GM21447 (cell line): ENCODE results near the gene AS3MT.
"Not testable (repeated sequence)": the region's sequence is repeated elsewhere in the genome, so short reads cannot be mapped to it uniquely, and the experiment has no call there.

Experiments used
- ATAC-seq: cut with Tn5 transposase; IDR thresholded peaks from one replicate; pipeline ENCODE4 v1.9.1; 2021; ENCODE audit not compliant: unreplicated experiment

AS3MT gene

DNA sequence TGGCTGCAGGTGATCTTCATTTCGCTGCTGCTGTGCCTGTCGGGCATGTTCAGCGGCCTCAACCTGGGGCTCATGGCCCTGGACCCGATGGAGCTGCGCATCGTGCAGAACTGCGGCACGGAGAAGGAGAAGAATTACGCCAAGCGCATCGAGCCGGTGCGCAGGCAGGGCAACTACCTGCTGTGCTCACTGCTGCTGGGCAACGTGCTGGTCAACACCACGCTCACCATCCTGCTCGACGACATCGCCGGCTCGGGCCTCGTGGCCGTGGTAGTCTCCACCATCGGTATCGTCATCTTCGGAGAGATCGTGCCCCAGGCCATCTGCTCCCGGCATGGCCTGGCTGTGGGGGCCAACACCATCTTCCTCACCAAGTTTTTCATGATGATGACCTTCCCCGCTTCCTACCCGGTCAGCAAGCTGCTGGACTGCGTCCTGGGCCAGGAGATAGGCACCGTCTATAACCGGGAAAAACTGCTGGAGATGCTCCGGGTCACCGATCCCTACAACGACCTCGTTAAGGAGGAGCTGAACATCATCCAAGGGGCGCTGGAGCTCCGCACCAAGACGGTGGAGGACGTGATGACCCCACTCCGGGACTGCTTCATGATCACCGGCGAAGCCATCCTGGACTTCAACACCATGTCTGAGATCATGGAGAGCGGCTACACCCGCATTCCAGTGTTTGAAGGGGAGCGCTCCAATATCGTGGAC is 50.1 kb downstream of the AS3MT start:
- no peak for ATAC-seq

GRCh38 chr10:102919992-102920739 is 50.9 kb downstream of the AS3MT start:
- ATAC-seq = no peak

DNA sequence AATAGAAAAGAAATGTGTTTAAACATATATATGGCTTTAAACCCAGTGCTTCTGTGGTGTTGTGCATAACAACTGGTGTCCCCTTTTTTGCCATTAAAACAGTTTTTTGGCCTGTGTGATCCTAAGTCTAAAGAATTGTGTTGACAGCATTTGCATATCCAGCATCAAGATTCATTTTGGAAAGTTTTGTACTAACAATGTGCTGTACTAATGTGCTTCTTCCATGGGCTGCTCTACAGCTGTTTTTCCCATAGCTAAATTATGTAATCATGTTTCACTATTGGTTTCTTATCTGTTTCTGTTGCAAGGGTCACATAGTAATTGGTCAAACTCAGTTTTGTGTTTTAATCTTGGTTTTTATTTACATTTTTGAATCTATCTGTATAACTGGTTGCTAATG is 54.3 kb downstream of the AS3MT start:
- ATAC-seq = no peak

DNA sequence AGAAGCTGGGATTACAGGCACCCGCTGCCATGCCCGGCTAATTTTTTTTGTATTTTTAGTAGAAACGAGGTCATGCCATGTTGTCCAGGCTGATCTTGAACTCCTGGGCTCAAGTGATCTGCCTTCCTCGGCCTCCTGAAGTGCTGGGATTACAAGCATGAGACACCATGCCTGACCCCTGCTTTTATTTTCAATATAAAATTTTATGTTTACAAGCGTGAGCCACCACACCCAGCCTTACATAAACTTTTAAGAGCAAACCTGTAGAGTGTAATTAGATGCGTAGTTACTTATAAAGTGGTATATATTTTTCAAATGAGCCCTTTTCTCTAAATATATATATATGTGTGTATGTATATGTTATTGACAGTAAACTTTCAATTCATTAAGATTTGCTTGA is 57.6 kb downstream of the AS3MT start:
- ATAC-seq = no peak

GRCh38 chr10:102927311-102928010 is 58.2 kb downstream of the AS3MT start:
- ATAC-seq = no peak

GRCh38 chr10:102928442-102928841 is 59.2 kb downstream of the AS3MT start:
- ATAC-seq = not testable (repeated sequence)

GRCh38 chr10:102930720-102931119 is 61.5 kb downstream of the AS3MT start:
- no peak for ATAC-seq

DNA sequence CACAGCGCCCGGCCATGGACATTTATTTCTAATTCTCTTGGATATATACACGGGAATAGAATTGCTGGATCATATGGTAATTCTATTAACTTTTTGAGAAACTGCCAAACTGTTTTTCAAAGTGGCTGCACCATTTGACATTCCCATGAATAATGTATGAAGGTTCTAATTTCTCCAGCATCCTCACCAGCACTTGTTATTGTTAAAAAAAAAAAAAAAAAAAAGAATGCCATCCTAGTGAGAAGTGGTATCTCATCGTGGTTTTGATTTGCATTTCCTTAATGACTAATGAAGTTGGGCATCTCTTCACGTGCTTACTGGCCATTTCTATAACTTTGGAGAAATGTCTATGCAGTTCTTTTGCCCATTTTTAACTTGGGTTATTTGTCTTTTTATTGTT is 62.4 kb downstream of the AS3MT start:
- ATAC-seq = no peak

- no peak for ATAC-seq
Measured at GRCh38 chr10:102935505-102935904, 66.2 kb downstream of the AS3MT start.

DNA sequence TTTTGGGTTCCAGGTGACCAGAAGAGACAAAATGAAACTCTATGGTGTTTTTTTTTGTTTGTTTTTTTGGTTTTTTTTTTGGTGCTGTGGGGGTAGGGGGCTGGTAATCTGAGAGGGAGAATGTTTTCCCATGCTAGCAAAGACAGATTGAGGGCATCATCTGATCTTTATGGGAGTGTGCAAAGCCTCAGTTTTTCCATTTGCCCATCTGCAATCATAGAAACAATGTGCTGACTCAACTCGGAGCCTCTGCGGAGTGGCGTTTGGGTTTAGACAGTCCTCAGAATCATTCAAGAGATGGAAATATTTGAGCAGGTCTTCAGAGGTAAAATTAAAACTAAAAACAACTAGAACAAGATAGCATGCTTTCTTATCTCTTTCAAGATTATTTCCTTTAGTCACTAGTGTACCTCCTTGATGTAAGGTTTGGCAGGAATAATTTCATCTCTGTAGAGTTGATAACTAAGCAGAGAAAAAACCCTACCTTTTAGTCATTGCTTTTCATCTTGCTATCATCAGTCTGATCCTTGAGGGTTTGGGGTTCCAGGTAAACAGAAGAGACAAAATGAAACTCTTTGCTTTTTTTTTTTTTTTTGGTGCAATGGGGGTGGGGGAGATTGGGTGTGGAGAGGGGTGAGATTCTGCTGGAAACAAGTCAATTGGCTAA is 66.8 kb downstream of the AS3MT start:
- no peak for ATAC-seq

DNA sequence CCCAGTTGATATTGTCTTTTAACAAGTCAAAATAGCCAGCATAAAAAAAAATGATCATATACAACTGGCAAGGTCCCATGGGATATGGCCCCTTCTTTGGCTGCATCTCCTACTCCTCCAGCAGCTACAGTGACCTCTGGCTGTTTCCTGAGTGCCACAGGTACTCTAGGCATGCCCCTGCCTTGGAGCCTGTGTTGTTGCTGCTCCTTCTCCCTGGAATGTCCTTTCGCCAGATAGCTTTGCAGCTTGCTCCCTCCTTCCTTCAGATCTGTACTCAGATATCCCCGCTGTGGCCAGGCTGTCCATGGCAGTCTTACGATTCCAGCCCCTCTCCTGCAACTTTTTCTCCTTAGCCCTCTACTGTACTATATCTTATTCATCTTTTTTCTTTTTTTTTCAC is 72.1 kb downstream of the AS3MT start:
- ATAC-seq = no peak

GRCh38 chr10:102945449-102945848 is 76.2 kb downstream of the AS3MT start:
- ATAC-seq = no peak

GRCh38 chr10:102945962-102946361 is 76.7 kb downstream of the AS3MT start:
- no peak for ATAC-seq

DNA sequence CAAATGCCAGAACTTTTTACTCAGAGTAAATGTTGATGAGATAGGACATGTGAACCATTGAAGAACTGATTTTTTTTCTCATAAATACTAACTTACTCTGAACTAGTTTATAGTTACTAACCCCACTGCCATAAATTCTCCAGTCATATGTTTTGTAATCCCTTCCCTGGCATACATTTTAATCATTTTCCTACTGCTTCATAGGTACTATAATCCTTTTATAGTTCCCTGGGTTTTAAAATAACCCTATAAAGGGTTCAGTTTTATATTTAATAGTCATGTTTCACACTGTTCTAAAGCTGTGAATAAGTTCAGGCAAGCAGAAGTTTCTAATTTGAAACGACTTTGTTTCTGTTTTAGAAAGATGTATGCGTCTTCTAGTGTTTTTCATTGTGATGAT is 77.7 kb downstream of the AS3MT start:
- ATAC-seq = no peak

DNA sequence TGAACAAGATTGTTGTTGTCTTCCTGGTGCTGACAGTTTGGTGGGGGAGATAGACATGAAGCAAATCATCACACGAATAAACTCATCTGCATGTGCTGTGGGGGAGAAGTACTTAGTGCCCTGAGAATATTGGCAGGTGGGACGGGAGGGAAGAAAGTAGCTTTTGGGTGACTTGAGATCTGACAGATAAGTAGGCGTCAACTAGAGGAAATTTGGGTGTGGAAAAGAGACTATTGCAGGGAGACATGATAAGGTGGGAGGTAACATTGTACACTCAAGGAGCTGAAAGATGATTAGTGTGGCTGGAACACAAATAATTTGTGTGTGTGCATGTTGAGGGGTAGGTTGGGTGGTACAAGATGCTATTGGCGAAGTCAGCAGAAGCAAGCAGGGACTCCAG is 78.9 kb downstream of the AS3MT start:
- ATAC-seq = no peak

DNA sequence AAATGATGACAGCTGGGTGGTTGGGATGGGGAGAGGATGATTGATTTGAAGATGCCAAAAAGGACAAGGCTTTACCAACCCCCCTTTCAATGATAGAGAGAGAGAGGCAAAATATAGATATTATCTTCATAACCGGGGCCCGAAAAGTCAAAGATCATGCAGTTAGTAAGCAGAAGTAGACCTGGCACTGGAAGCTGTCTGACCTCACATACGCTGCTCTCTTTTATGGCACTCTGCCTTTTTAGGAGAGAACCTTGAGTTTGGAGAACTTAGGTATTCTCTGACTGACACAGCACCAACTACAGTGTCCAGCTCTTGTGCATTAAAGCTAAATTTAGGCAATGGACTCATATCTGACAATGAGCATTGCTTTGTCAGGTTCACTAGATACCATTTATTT is 79.5 kb downstream of the AS3MT start:
- ATAC-seq = no peak

- ATAC-seq = no peak
Measured at GRCh38 chr10:102949916-102950315, 80.6 kb downstream of the AS3MT start.

DNA sequence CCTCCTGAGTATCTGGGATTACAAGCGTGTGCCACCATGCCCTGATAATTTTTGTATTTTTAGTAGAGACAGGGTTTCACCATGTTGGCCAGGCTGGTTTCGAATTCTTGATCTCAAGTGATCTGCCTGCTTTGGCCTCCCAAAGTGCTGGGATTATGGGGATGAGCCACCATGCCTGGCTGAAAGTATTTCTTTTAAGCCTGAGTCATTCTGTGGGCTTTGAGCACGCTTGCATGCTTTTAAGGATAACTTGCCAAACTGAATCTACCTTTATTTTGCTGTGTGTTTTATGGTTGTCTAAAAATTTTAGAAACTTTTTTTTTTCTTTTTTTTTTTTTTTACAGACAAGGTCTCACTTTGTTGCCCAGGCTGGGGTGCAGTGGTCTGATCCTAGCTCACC is 82.0 kb downstream of the AS3MT start:
- ATAC-seq = no peak
